IMR-90 (cell line): Measurements from ENCODE around the gene CYB561D1.

Experiments
- CEBPB ChIP-seq: IDR thresholded peaks from 2 replicates; pipeline ENCODE4 v1.6.1; 2012; ENCODE audit warnings: low read depth, low read length, improper control_type of control experiment
- CHD1 ChIP-seq: IDR thresholded peaks from 2 replicates; pipeline ENCODE4 v1.6.1; 2012; ENCODE audit warnings: low read depth, low read length, improper control_type of control experiment
- CTCF ChIP-seq: conservative IDR thresholded peaks from 2 replicates; pipeline ENCODE4 v1.5.1; 2012; ENCODE audit warnings: mild to moderate bottlenecking, low read depth, low read length, improper control_type of control experiment
- FOS ChIP-seq: fragments of 150-350 bp; IDR thresholded peaks from 2 replicates; pipeline ENCODE4 v1.6.1; 2016; ENCODE audit warnings: low read depth, low read length
- MAZ ChIP-seq: IDR thresholded peaks from 2 replicates; pipeline ENCODE4 v1.6.1; 2012; ENCODE audit warnings: low read depth, mild to moderate bottlenecking, low read length, improper control_type of control experiment, moderate library complexity, borderline replicate concordance
- POLR2A ChIP-seq: IDR thresholded peaks from 2 replicates; pipeline ENCODE4 v1.6.1; 2012; ENCODE audit warnings: mild to moderate bottlenecking, low read depth, low read length
- RFX5 ChIP-seq: IDR thresholded peaks from 2 replicates; pipeline ENCODE4 v1.8.0; 2012; ENCODE audit warnings: low read depth, mild to moderate bottlenecking, low read length, moderate library complexity
- USF2 ChIP-seq: fragments of 150-350 bp; IDR thresholded peaks from 2 replicates; pipeline ENCODE4 v1.6.1; 2017; ENCODE audit warnings: mild to moderate bottlenecking, antibody characterized with exemption, low read length, low read depth

- TF ChIP-seq CTCF (no peak), POLR2A (no peak), RFX5 (no peak), USF2 (no peak), CHD1 (no peak), FOS (no peak), CEBPB (no peak), MAZ (no peak)
Measured at GRCh38 chr1:109491372-109491771, 2.5 kb upstream of the CYB561D1 start.
